Body of pancreas (tissue), 4 donors: ENCODE measurements around the gene BMP6. TPM values are rescaled to one million over a fixed set of nuclear protein-coding genes. Genes with fewer than 3 reads are reported as not detected.
A peak's percentile ranks its signal among the peaks of the same experiment; 100 is the strongest.

Experiments used
- ATAC-seq: fragments of 150-250 bp; one replicate; pipeline ENCODE4 v1.9.1; 2016
- DNase-seq, 4 donors: peaks; one replicate each; pipeline ENCODE4 v3.0.0-alpha.2; 2019
- H3K27ac ChIP-seq, 4 donors: fragments of 200-600 bp; sonication (generic); 1 replicate in 3 of 4; 2 replicates in 1 of 4; pipeline versions ENCODE4 v1.5.1 to v1.6.1; 2016 to 2019; ENCODE audit warnings: mild to moderate bottlenecking in 1 of 4, mixed read lengths in 1 of 4, moderate library complexity in 1 of 4
- H3K27me3 ChIP-seq, 2 donors: fragments of 200-600 bp; sonication (generic); one replicate each; pipeline ENCODE4 v1.6.0; 2016; ENCODE audit warnings: mild to moderate bottlenecking in 1 of 2
- H3K36me3 ChIP-seq, 2 donors: fragments of 200-600 bp; sonication (generic); replicated peaks in 1 of 2; 2 replicates each; pipeline ENCODE4 v1.5.1; 2016; ENCODE audit warnings: low read depth in 2 of 2; ENCODE audit not compliant: insufficient read depth in 1 of 2
- H3K4me1 ChIP-seq: fragments of 200-600 bp; sonication (generic); one replicate; pipeline ENCODE4 v1.6.0; 2016
- H3K4me3 ChIP-seq, 2 donors: fragments of 200-600 bp; sonication (generic); 1 replicate in 1 of 2; 2 replicates in 1 of 2; pipeline ENCODE4 v1.5.1; 2016 to 2019
- H3K9me3 ChIP-seq, 3 donors: fragments of 200-600 bp; sonication (generic); 1 replicate in 2 of 3; 2 replicates in 1 of 3; pipeline ENCODE4 v1.5.1; 2016
- CTCF ChIP-seq, 7 experiments: fragments of 450-650 bp in 4 of 7; fragments of 200-600 bp in 3 of 7; sonication (generic) in 3 of 7; IDR thresholded peaks; one replicate each; pipeline ENCODE4 v1.5.1; 2016 to 2019; ENCODE audit warnings: antibody characterized with exemption in 7 of 7
- POLR2A ChIP-seq, 3 donors: fragments of 450-650 bp; IDR thresholded peaks; one replicate each; pipeline ENCODE4 v1.6.1; 2016; ENCODE audit warnings: antibody characterized with exemption in 3 of 3, mild to moderate bottlenecking in 2 of 3
- WGBS, 2 donors: methylation state at CpG; one replicate each; pipeline ENCODE4 v1.1.5; 2017; 5-methylcytosine and 5-hydroxymethylcytosine counted together
- intact Hi-C: fragments of 100-400 bp; cut with DNase I; formaldehyde crosslinking; loops from one replicate; pipeline ENCODE4 v1.15.1; 2023
- total RNA-seq, 2 donors: library from RNA; depleted of rRNA; stranded (reverse); fragments of >200 nt; gene quantifications; one replicate each; pipeline ENCODE4 v1.1.0, GENCODE V29; 2016

Gene BMP6
- total RNA-seq, 2 donors from 2014 or later: 1.6 to 1.8 TPM

- no peak for TF ChIP-seq CTCF (IDR thresholded peaks at IDR 0.05)
- no peak for TF ChIP-seq POLR2A (IDR thresholded peaks at IDR 0.05)
- Histone ChIP-seq H3K4me3 (no peak overlapping the region), H3K27me3 (no peaks in the 10 kb centered on the region), H3K9me3 (no peaks in the 10 kb centered on the region), H3K36me3 (peaks cover 0 to 30% of the 10 kb centered on the region in 2 donors), H3K27ac (no peak overlapping the region), H3K4me1 (peaks cover 43% of the 10 kb centered on the region)
- peak; percentile 34 for ATAC-seq
- DNase-seq: peak in 2 of 4 donors; percentile 47 to 51
- 43 to 53% methylated on average over 9 of the region's 9 CpGs for WGBS, 2 donors
- intact Hi-C loops: no loop called here
These were observed 175.2 kb downstream of the BMP6 start for GRCh38 chr6:7901056-7901455.

- Histone ChIP-seq H3K36me3 (peaks cover 0 to 23% of the 10 kb centered on the region in 2 donors), H3K27ac (no peak overlapping the region), H3K27me3 (no peaks in the 10 kb centered on the region), H3K4me1 (peaks cover 48% of the 10 kb centered on the region), H3K4me3 (no peak overlapping the region), H3K9me3 (no peaks in the 10 kb centered on the region)
- intact Hi-C loops: no loop called here
- TF ChIP-seq POLR2A (IDR thresholded peaks at IDR 0.05): no peak
- no peak for TF ChIP-seq CTCF (IDR thresholded peaks at IDR 0.05)
- WGBS, 2 donors: 64 to 82% methylated on average over 4 of the region's 4 CpGs
- no peak for ATAC-seq
- DNase-seq: no peak
These were observed 175.9 kb downstream of the BMP6 start for GRCh38 chr6:7901780-7902179.

- Histone ChIP-seq H3K27ac (no peak overlapping the region), H3K9me3 (no peaks in the 10 kb centered on the region), H3K4me1 (peaks cover 52% of the 10 kb centered on the region), H3K36me3 (peaks cover 0 to 23% of the 10 kb centered on the region in 2 donors), H3K27me3 (no peaks in the 10 kb centered on the region), H3K4me3 (no peak overlapping the region)
- intact Hi-C loops: no loop called here
- DNase-seq (no peak), ATAC-seq (no peak)
- 81 to 87% methylated on average over 7 to 8 of the region's 8 CpGs for WGBS, 2 donors
- no peak for TF ChIP-seq POLR2A (IDR thresholded peaks at IDR 0.05)
- TF ChIP-seq CTCF (IDR thresholded peaks at IDR 0.05): no peak
These were observed 176.3 kb downstream of the BMP6 start for GRCh38 chr6:7902221-7902620.

GRCh38 chr6:7902867-7903266, 177.0 kb downstream of the BMP6 start:
- 93 to 100% methylated on average over 1 of the region's 1 CpG for WGBS, 2 donors

More at GRCh38 chr6:7902867-7903266, 177.0 kb downstream of the BMP6 start:
- H3K4me1 ChIP-seq: peaks cover 59% of the 10 kb centered on the region
- no peak for ATAC-seq
- TF ChIP-seq CTCF (IDR thresholded peaks at IDR 0.05) (no peak), POLR2A (IDR thresholded peaks at IDR 0.05) (no peak)
- intact Hi-C loops: no loop called here
- peaks cover 0 to 23% of the 10 kb centered on the region in 2 donors for H3K36me3 ChIP-seq
- no peak for DNase-seq
- H3K27me3 ChIP-seq: no peaks in the 10 kb centered on the region
- H3K9me3 ChIP-seq: no peaks in the 10 kb centered on the region
- H3K4me3 ChIP-seq: no peak overlapping the region
- H3K27ac ChIP-seq: no peak overlapping the region
